HTERT RPE-1 (cell line): ENCODE measurements around the gene TEPSIN.
"Not testable (repeated sequence)": the region's sequence is repeated elsewhere in the genome, so short reads cannot be mapped to it uniquely, and the experiment has no call there.

Experiments
- in situ Hi-C: fragments of 300-500 bp; cut with MboI; formaldehyde crosslinking; loops from 4 replicates; pipeline ENCODE4 v1.14.3; 2020; ENCODE audit warnings: low sequenced_read_pairs

TEPSIN gene

GRCh38 chr17:81237591-81238489 is 1.0 kb downstream of the TEPSIN start:
- in situ Hi-C loops: no loop called here

- in situ Hi-C loops: no loop called here
Observed at GRCh38 chr17:81236784-81237183, 2.1 kb downstream of the TEPSIN start.

GRCh38 chr17:81235822-81236740 is 2.8 kb downstream of the TEPSIN start:
- in situ Hi-C loops: no loop called here

DNA sequence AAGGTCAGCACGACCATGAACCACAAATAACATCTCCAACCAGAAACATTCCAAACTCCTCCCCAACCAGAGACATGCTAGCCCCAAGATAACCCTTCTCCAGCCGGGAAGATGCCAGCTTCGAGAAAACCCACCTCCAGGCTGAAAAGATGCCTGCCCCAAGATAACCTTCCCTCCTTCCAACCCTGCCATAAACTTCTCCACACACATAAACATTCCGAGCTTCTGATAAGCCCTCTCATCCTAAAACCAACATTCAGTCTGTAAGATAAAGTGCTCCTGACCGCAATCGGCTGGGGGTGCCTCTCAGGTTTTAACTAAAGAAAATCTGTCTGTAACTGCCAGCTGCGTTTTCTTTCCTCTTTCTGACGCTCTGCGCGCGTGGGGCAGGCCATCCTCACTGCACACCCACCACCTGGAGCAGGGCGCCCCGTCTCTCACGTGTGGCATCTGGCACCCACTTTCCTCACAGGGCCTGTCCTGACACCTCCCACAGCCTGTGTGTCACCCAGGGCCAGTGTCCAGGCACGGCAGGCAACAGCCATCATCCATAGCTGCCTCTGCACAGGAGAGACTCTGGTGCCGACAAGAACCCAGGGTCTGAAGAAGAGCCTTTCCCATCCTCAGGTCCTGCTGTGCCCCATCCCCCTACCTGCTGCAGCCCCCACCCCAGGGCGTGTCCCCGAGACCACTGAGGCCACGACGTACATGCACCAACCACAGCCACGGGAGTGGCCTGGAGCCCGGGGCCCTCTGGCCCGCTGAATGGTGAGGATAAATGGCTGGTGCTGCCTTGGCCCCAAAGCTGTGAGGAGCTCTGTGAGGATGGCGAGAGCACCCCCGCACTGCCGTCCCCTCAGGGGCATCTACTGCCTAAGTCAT is 3.7 kb downstream of the TEPSIN start:
- in situ Hi-C loops: no loop called here

DNA sequence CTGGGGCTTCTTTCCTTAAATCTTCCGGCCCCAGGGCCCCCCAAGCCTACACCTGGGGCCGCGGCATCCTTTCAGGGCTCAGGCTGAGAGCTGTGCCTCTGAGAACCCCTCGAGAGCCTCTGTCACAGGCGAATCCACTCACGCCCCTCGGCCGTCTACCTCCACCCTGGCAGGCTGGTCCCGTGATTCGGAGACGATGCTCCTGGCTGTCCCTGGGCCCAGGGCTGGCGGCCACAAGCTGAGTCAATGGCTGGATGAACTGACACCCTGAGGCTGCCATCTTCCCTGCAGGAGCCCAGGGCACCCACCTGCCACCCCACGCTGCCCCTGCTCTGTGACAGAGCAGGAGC is 4.4 kb downstream of the TEPSIN start:
- in situ Hi-C loops: no loop called here

DNA sequence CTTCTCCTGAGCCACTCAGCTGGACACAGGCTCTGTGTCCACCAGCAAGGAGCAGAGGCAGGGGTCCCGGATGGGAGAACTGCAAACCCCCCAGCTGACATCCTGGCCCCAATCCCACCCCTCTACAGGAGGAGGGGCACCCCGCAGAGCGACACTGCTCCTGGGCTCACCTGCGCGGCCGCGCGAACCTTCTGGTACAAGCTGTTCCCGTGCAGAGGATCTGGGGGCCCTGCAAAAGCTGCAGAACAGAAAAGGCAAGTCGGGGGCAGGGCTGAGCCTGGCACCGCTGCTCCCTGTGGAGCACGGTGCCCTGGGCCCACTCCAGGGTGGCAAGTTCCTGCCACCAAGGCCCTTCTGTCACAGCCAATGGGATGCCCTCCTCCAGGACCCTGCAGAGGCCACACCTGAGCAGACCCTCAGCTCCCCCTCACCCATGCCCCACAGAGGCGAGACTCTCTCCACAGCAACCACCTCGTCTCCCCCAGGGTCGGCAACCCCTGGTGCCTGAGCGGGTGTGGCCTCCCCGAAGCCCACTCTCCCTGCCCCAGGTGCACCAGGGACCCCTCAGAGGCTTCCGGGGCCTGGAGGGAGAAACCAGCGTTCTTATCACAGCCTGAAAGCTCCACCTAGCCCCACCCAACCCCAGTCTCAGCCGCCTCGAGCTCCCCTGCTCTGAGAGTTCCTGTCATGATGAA is 4.9 kb downstream of the TEPSIN start:
- in situ Hi-C loops: no loop called here

GRCh38 chr17:81233316-81233715 is 5.5 kb downstream of the TEPSIN start:
- in situ Hi-C loops: no loop called here

- in situ Hi-C loops: no loop called here
Observed at GRCh38 chr17:81232616-81233241, 6.1 kb downstream of the TEPSIN start.

- in situ Hi-C loops: no loop called here
Observed at GRCh38 chr17:81231766-81232581, 6.9 kb downstream of the TEPSIN start.

GRCh38 chr17:81231121-81231645 is 7.7 kb downstream of the TEPSIN start:
- in situ Hi-C loops: no loop called here

GRCh38 chr17:81230043-81230820 is 8.6 kb downstream of the TEPSIN start:
- in situ Hi-C loops: no loop called here

- in situ Hi-C loops: no loop called here
Observed at GRCh38 chr17:81229666-81229920, 9.3 kb downstream of the TEPSIN start.

DNA sequence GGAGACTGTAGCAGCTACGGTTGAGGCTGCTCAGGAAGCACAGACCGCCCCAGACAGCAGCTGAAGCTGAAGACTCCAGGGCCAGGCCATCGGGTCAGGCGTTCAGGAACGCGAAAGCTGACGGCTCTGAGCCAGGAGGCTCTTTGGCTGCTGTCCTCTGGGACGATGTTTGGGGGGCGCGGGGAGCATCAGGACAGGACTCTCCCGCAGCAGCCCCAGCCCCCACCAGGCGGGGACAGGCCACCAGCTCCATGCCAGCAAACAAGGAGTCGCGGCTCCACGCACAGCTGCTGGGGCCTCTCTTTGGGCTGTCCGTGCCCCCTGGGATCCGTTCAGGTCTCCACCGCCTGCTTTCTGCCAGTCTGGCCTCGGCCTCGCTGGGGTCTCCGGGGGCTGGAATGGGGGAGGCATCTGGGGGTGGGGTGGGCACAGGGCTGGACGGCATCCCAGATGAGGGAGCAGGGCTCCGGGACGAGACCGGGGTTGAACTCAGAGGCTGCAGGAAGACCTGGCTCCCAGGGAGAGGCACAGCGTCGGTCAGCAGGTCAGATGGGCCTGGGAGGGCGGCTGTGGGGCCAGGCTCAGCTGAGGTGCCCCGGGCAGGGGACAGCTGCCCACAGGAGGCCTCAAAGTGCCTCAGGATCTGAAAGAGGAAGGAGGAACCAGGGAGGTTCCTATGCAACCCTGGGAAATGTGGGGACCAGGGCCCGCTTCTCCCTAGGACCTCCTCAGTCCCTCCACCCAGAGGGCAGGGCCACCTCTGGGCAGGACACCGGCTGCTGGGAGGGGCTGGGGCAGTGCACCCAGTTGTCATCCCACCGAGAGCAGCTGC is 9.8 kb downstream of the TEPSIN start:
- in situ Hi-C loops: no loop called here

DNA sequence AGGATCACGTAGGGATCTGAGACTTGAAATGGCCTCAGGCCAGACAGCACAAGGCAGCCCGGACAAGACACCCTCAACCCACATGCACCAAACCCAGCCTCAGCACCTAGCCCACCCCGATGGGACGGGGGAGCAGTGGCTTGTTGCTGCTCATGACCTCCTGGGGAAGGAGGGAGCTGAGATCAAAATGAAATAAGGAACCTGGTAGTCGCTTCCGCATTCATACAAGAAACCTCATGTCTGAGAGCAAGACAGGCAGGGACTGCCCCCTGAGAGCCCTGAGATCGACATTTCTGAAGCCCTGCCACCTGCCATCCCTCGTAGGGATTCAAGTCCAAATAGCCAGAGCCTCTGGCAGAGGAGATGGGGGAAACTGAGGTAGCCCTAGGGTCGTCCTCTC is 10.4 kb downstream of the TEPSIN start:
- in situ Hi-C loops: no loop called here

GRCh38 chr17:81227630-81228029 is 11.2 kb downstream of the TEPSIN start:
- in situ Hi-C loops: not testable (repeated sequence)

- in situ Hi-C loops: no loop called here
Observed at GRCh38 chr17:81223762-81224130, 15.1 kb downstream of the TEPSIN start.
